Gastroesophageal sphincter (tissue), 4 donors: ENCODE measurements around the gene SLC28A1. TPM values are rescaled to one million over a fixed set of nuclear protein-coding genes. Genes with fewer than 3 reads are reported as not detected.

Source experiments
- ATAC-seq: fragments of 150-250 bp; one replicate; pipeline ENCODE4 v1.9.1; 2016; ENCODE audit warnings: mild to moderate bottlenecking, moderate library complexity
- H3K27ac ChIP-seq, 4 donors: fragments of 200-600 bp; sonication (generic) in 3 of 4; 1 replicate in 3 of 4; 2 replicates in 1 of 4; pipeline ENCODE4 v1.5.1; 2016 to 2019
- H3K27me3 ChIP-seq: fragments of 200-600 bp; sonication (generic); one replicate; pipeline ENCODE4 v1.5.1; 2019
- H3K36me3 ChIP-seq, 2 donors: fragments of 200-600 bp; sonication (generic); one replicate each; pipeline ENCODE4 v1.5.1; 2019; ENCODE audit warnings: control low read depth in 1 of 2
- H3K4me1 ChIP-seq, 3 donors: fragments of 200-600 bp; sonication (generic); 1 replicate in 2 of 3; 2 replicates in 1 of 3; pipeline ENCODE4 v1.5.1; 2016 to 2019; ENCODE audit warnings: control low read depth in 2 of 3
- H3K4me3 ChIP-seq, 2 donors: fragments of 200-600 bp; sonication (generic); one replicate each; pipeline ENCODE4 v1.5.1; 2019; ENCODE audit warnings: mild to moderate bottlenecking in 1 of 2, moderate library complexity in 1 of 2
- H3K9me3 ChIP-seq, 3 donors: fragments of 200-600 bp; sonication (generic); one replicate each; pipeline ENCODE4 v1.5.1; 2017 to 2019; ENCODE audit warnings: control low read depth in 2 of 3
- EP300 ChIP-seq: sonication (generic); formaldehyde crosslinking; IDR thresholded peaks from one replicate; pipeline ENCODE4 v1.6.1; 2017; ENCODE audit warnings: antibody characterized with exemption, mild to moderate bottlenecking
- POLR2A ChIP-seq, 2 donors: fragments of 450-650 bp; IDR thresholded peaks; one replicate each; pipeline ENCODE4 v1.6.1; 2017; ENCODE audit warnings: antibody characterized with exemption in 2 of 2, mild to moderate bottlenecking in 2 of 2, moderate library complexity in 1 of 2
- POLR2AphosphoS5 ChIP-seq: sonication (generic); formaldehyde crosslinking; IDR thresholded peaks from one replicate; pipeline ENCODE4 v1.6.1; 2017; ENCODE audit warnings: antibody characterized with exemption
- WGBS, 2 donors: methylation state at CpG; one replicate each; pipeline ENCODE4 v1.1.5; 2018; ENCODE audit warnings: low coverage in 1 of 2; 5-methylcytosine and 5-hydroxymethylcytosine counted together
- total RNA-seq, 4 donors: library from RNA; depleted of rRNA; stranded (reverse); fragments of >200 nt; gene quantifications; one replicate each; pipeline ENCODE4 v1.1.0, GENCODE V29; 2016
- TF ChIP-seq, protein P1 (sequence below), 4 experiments: fragments of 200-600 bp in 2 of 4; fragments of 450-650 bp in 2 of 4; sonication (generic) in 1 of 4; IDR thresholded peaks; one replicate each; pipeline ENCODE4 v1.5.1; 2017 to 2019; ENCODE audit warnings: antibody characterized with exemption in 4 of 4, mild to moderate bottlenecking in 2 of 4, moderate library complexity in 2 of 4

The SLC28A1 gene
- total RNA-seq, 4 donors from 2014 or later: not detected

DNA sequence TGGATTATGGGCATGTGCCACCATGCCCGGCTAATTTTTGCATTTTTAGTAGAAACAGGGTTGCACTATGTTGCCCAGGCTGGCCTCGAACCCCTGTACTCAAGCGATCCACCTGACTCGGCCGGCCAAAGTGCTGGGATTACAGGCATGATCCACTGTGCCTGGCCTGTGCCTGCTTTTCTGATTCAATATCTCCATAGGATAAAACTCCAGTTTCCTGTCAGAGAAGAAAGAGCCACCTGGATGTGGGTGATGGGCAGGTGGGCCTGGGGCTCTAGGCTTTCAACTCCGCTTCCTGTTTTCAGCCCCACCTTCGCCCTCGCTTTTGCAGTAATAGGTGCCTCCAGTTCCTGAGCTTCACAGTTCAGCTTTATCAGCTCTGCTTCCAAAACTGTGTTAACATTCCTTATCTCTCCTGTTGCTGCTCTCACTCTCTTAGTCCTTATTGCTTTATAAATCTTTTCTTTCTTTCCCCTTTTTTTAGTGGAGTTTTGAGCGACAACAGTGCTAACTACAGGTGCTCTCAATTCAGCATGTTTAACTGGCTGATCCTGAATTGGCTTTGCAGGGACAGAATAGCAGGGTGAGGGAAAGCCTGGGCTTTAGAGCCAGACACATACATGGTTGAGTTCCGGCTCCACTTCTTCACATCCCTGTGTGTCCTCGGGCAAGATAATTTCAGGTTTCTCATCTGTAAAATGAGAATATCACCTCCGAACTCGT is 76.1 kb downstream of the SLC28A1 start:
- TF ChIP-seq, protein P1, sequence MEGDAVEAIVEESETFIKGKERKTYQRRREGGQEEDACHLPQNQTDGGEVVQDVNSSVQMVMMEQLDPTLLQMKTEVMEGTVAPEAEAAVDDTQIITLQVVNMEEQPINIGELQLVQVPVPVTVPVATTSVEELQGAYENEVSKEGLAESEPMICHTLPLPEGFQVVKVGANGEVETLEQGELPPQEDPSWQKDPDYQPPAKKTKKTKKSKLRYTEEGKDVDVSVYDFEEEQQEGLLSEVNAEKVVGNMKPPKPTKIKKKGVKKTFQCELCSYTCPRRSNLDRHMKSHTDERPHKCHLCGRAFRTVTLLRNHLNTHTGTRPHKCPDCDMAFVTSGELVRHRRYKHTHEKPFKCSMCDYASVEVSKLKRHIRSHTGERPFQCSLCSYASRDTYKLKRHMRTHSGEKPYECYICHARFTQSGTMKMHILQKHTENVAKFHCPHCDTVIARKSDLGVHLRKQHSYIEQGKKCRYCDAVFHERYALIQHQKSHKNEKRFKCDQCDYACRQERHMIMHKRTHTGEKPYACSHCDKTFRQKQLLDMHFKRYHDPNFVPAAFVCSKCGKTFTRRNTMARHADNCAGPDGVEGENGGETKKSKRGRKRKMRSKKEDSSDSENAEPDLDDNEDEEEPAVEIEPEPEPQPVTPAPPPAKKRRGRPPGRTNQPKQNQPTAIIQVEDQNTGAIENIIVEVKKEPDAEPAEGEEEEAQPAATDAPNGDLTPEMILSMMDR (IDR thresholded peaks at IDR 0.05): no peak
- TF ChIP-seq EP300 (no peak), POLR2A (IDR thresholded peaks at IDR 0.05) (no peak), POLR2AphosphoS5 (no peak)
- H3K4me3 ChIP-seq: no peak overlapping the region
- peaks cover 0 to 9% (median 0%) of the 10 kb centered on the region in 3 donors for H3K4me1 ChIP-seq
- H3K27me3 ChIP-seq: no peaks in the 10 kb centered on the region
- no peaks in the 10 kb centered on the region for H3K36me3 ChIP-seq
- 72 to 82% methylated on average over 7 to 13 of the region's 13 CpGs for whole genome bisulfite sequencing, 2 donors
- ATAC-seq: no peak
- no peak overlapping the region for H3K27ac ChIP-seq
- H3K9me3 ChIP-seq: no peaks in the 10 kb centered on the region

DNA sequence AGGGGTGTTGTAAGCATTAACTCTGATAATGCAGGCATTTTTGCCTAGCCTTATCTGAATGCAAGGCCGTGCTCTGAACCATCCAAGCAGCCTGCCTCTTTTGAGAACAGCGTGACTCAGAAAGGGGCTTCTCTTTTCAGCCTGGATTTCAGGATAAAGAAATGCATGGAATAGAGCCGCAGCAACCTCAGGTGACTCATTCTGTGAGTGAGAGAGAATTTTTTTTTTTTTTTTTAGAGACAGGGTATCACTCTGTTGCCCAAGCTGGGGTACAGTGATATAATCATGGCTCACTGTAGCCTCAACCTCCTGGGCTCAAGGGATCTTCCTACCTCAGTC is 76.6 kb downstream of the SLC28A1 start:
- no peak for ATAC-seq
- Histone ChIP-seq H3K36me3 (no peaks in the 10 kb centered on the region), H3K27me3 (no peaks in the 10 kb centered on the region), H3K27ac (no peak overlapping the region), H3K9me3 (no peaks in the 10 kb centered on the region), H3K4me1 (peaks cover 0 to 6% (median 0%) of the 10 kb centered on the region in 3 donors), H3K4me3 (no peak overlapping the region)
- TF ChIP-seq POLR2A (IDR thresholded peaks at IDR 0.05): no peak
- TF ChIP-seq, protein P1 (IDR thresholded peaks at IDR 0.05): no peak
- TF ChIP-seq EP300: no peak
- TF ChIP-seq POLR2AphosphoS5: no peak
- WGBS, 2 donors: 76 to 90% methylated on average over 3 of the region's 3 CpGs

- Histone ChIP-seq H3K27me3 (no peaks in the 10 kb centered on the region), H3K36me3 (no peaks in the 10 kb centered on the region), H3K9me3 (no peaks in the 10 kb centered on the region), H3K4me1 (peaks cover 0 to 6% (median 0%) of the 10 kb centered on the region in 3 donors), H3K4me3 (no peak overlapping the region), H3K27ac (no peak overlapping the region)
- no peak for ATAC-seq
- 50 to 75% methylated on average over 2 of the region's 3 CpGs for WGBS, 2 donors
- TF ChIP-seq POLR2AphosphoS5 (no peak), EP300 (no peak), POLR2A (IDR thresholded peaks at IDR 0.05) (no peak)
- TF ChIP-seq, protein P1 (IDR thresholded peaks at IDR 0.05): no peak
Measured at GRCh38 chr15:84961707-84962106, 77.2 kb downstream of the SLC28A1 start.

- Histone ChIP-seq H3K36me3 (no peaks in the 10 kb centered on the region), H3K27me3 (no peaks in the 10 kb centered on the region), H3K9me3 (no peaks in the 10 kb centered on the region), H3K4me3 (no peak overlapping the region), H3K27ac (no peak overlapping the region), H3K4me1 (peaks cover 0 to 6% (median 0%) of the 10 kb centered on the region in 3 donors)
- WGBS, 2 donors: 56 to 63% methylated on average over 3 of the region's 3 CpGs
- TF ChIP-seq EP300 (no peak), POLR2AphosphoS5 (no peak), POLR2A (IDR thresholded peaks at IDR 0.05) (no peak)
- TF ChIP-seq, protein P1 (IDR thresholded peaks at IDR 0.05): no peak
- ATAC-seq: no peak
Measured at GRCh38 chr15:84962955-84963354, 78.5 kb downstream of the SLC28A1 start.

DNA sequence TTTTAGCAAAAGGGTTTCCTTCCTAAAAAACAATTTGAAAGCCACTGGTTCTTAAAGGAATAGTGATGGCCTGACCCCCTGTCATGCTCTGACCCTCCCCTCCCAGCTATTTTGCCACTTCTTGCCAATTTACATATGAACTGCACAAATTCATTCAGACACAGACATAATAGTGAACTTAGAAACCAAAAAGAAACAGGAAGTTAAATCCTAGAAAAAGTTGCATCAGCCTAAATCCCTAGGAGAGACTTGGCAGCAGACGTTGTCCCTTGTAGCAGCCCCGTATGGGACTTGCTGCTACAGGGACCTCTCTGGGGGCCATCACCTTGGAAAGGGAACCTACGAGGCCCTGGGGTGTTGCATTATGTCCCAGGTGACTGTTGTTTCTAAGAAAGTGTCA is 82.9 kb downstream of the SLC28A1 start:
- Histone ChIP-seq H3K27me3 (no peaks in the 10 kb centered on the region), H3K27ac (no peak overlapping the region), H3K36me3 (no peaks in the 10 kb centered on the region), H3K9me3 (no peaks in the 10 kb centered on the region), H3K4me1 (no peaks in the 10 kb centered on the region), H3K4me3 (no peak overlapping the region)
- no peak for ATAC-seq
- TF ChIP-seq POLR2AphosphoS5 (no peak), EP300 (no peak), POLR2A (IDR thresholded peaks at IDR 0.05) (no peak)
- TF ChIP-seq, protein P1 (IDR thresholded peaks at IDR 0.05): no peak
- 47 to 53% methylated on average over 3 of the region's 3 CpGs for WGBS, 2 donors
